KOPT-K1 (cell line): ENCODE results near the gene KLRF2.
"Not testable (repeated sequence)": the region's sequence is repeated elsewhere in the genome, so short reads cannot be mapped to it uniquely, and the experiment has no call there.

ENCODE experiments used
- H3K27ac ChIP-seq: fragments of 200-600 bp; sonication (generic); 2 replicates; pipeline ENCODE4 v1.5.1; 2016; ENCODE audit warnings: antibody characterized with exemption, mild to moderate bottlenecking, low read depth, low read length; ENCODE audit not compliant: poor library complexity, severe bottlenecking
- H3K36me3 ChIP-seq: fragments of 200-600 bp; sonication (generic); 2 replicates; pipeline ENCODE4 v1.5.1; 2017; ENCODE audit warnings: antibody characterized with exemption, mild to moderate bottlenecking, low read length, moderate library complexity; ENCODE audit not compliant: insufficient read depth
- H3K9me3 ChIP-seq: fragments of 200-600 bp; sonication (generic); 2 replicates; pipeline ENCODE4 v1.5.1; 2017; ENCODE audit warnings: antibody characterized with exemption, low read length, mild to moderate bottlenecking; ENCODE audit not compliant: insufficient read depth, poor library complexity, severe bottlenecking

The KLRF2 gene

GRCh38 chr12:9870286-9870866 lies 10.9 kb upstream of the KLRF2 start:
- no peaks in the 10 kb centered on the region for H3K36me3 ChIP-seq
- H3K9me3 ChIP-seq = no peaks in the 10 kb centered on the region
- H3K27ac ChIP-seq = peak overlapping the region; percentile 89

- Histone ChIP-seq H3K36me3 (no peaks in the 10 kb centered on the region), H3K27ac (no peak overlapping the region), H3K9me3 (no peaks in the 10 kb centered on the region)
Observed at GRCh38 chr12:9872162-9872561, 9.1 kb upstream of the KLRF2 start.

GRCh38 chr12:9872742-9873141 lies 8.5 kb upstream of the KLRF2 start:
- H3K36me3 ChIP-seq = no peaks in the 10 kb centered on the region
- no peaks in the 10 kb centered on the region for H3K9me3 ChIP-seq
- H3K27ac ChIP-seq = no peak overlapping the region

- H3K27ac ChIP-seq, H3K36me3 ChIP-seq, H3K9me3 ChIP-seq: not testable (repeated sequence)
Observed at GRCh38 chr12:9876120-9876519, 5.2 kb upstream of the KLRF2 start.

GRCh38 chr12:9880532-9881078 lies 684 bp upstream of the KLRF2 start:
- Histone ChIP-seq H3K9me3 (no peaks in the 10 kb centered on the region), H3K36me3 (no peaks in the 10 kb centered on the region), H3K27ac (peak overlapping the region; percentile 41)

- H3K27ac ChIP-seq = no peak overlapping the region
- H3K9me3 ChIP-seq = no peaks in the 10 kb centered on the region
- H3K36me3 ChIP-seq = no peaks in the 10 kb centered on the region
Observed at GRCh38 chr12:9881988-9882387, 699 bp downstream of the KLRF2 start.

- H3K36me3 ChIP-seq = no peaks in the 10 kb centered on the region
- H3K9me3 ChIP-seq = no peaks in the 10 kb centered on the region
- no peak overlapping the region for H3K27ac ChIP-seq
Observed at GRCh38 chr12:9883175-9883574, 1.9 kb downstream of the KLRF2 start.

- Histone ChIP-seq H3K27ac (no peak overlapping the region), H3K9me3 (no peaks in the 10 kb centered on the region), H3K36me3 (no peaks in the 10 kb centered on the region)
Observed at GRCh38 chr12:9888665-9889273, 7.5 kb downstream of the KLRF2 start.

- H3K36me3 ChIP-seq = no peaks in the 10 kb centered on the region
- H3K27ac ChIP-seq = no peak overlapping the region
- no peaks in the 10 kb centered on the region for H3K9me3 ChIP-seq
Observed at GRCh38 chr12:9895215-9895971, 14.1 kb downstream of the KLRF2 start.

- H3K27ac ChIP-seq = no peak overlapping the region
- peaks cover 8% of the 10 kb centered on the region for H3K9me3 ChIP-seq
- H3K36me3 ChIP-seq = no peaks in the 10 kb centered on the region
Observed at GRCh38 chr12:9897535-9897934, 16.2 kb downstream of the KLRF2 start.

- H3K9me3 ChIP-seq = peaks cover 15% of the 10 kb centered on the region
- H3K36me3 ChIP-seq = no peaks in the 10 kb centered on the region
- H3K27ac ChIP-seq = no peak overlapping the region
Observed at GRCh38 chr12:9899209-9899608, 17.9 kb downstream of the KLRF2 start.

GRCh38 chr12:9900930-9901329 lies 19.6 kb downstream of the KLRF2 start:
- Histone ChIP-seq H3K27ac (no peak overlapping the region), H3K9me3 (peaks cover 23% of the 10 kb centered on the region), H3K36me3 (no peaks in the 10 kb centered on the region)

- Histone ChIP-seq H3K36me3 (no peaks in the 10 kb centered on the region), H3K27ac (no peak overlapping the region), H3K9me3 (peaks cover 25% of the 10 kb centered on the region)
Observed at GRCh38 chr12:9902539-9903228, 21.4 kb downstream of the KLRF2 start.

GRCh38 chr12:9906873-9907272 lies 25.6 kb downstream of the KLRF2 start:
- Histone ChIP-seq H3K9me3 (peaks cover 60% of the 10 kb centered on the region), H3K27ac (peak overlapping the region; percentile 13), H3K36me3 (no peaks in the 10 kb centered on the region)

- peaks cover 58% of the 10 kb centered on the region for H3K9me3 ChIP-seq
- no peaks in the 10 kb centered on the region for H3K36me3 ChIP-seq
Observed at GRCh38 chr12:9907769-9908168, 26.5 kb downstream of the KLRF2 start.

More at GRCh38 chr12:9907769-9908168, 26.5 kb downstream of the KLRF2 start:
- no peak overlapping the region for H3K27ac ChIP-seq
